ENCODE data around the gene MYH7.

DNA sequence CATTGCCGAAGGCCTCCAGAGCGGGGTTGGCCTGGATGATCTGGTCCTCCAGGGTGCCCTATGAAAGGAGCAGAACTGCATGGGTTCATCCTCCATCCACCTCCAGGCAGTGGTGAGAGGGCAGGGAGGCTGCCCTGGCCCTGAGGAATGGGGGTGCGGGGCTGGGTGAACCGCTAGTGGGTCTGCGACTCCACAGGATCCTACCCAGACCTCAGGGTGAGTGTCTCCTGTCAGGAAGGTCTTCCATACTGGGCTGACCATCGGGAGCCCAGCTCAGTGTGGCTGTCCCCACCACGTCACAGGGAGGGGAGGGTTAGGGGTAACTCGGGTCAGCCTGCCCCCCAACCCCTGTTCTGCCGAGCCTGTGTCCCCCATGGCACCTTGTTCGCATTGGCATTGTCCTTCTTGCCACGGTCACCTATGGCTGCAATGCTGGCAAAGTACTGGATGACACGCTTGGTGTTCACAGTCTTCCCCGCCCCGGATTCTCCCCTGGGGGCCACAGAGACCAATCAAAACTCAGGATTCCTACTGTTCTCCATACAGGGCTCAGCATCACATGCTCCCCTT, 31.0 kb downstream of the MYH7 start:
- TF ChIP-seq, protein P1, sequence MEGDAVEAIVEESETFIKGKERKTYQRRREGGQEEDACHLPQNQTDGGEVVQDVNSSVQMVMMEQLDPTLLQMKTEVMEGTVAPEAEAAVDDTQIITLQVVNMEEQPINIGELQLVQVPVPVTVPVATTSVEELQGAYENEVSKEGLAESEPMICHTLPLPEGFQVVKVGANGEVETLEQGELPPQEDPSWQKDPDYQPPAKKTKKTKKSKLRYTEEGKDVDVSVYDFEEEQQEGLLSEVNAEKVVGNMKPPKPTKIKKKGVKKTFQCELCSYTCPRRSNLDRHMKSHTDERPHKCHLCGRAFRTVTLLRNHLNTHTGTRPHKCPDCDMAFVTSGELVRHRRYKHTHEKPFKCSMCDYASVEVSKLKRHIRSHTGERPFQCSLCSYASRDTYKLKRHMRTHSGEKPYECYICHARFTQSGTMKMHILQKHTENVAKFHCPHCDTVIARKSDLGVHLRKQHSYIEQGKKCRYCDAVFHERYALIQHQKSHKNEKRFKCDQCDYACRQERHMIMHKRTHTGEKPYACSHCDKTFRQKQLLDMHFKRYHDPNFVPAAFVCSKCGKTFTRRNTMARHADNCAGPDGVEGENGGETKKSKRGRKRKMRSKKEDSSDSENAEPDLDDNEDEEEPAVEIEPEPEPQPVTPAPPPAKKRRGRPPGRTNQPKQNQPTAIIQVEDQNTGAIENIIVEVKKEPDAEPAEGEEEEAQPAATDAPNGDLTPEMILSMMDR (IDR thresholded peaks at IDR 0.05): no peak
- TF ChIP-seq TCF7 (CRISPR knock-in tag; IDR thresholded peaks at IDR 0.05; ENCODE audit: low read depth): no peak
- TF ChIP-seq, protein P2, sequence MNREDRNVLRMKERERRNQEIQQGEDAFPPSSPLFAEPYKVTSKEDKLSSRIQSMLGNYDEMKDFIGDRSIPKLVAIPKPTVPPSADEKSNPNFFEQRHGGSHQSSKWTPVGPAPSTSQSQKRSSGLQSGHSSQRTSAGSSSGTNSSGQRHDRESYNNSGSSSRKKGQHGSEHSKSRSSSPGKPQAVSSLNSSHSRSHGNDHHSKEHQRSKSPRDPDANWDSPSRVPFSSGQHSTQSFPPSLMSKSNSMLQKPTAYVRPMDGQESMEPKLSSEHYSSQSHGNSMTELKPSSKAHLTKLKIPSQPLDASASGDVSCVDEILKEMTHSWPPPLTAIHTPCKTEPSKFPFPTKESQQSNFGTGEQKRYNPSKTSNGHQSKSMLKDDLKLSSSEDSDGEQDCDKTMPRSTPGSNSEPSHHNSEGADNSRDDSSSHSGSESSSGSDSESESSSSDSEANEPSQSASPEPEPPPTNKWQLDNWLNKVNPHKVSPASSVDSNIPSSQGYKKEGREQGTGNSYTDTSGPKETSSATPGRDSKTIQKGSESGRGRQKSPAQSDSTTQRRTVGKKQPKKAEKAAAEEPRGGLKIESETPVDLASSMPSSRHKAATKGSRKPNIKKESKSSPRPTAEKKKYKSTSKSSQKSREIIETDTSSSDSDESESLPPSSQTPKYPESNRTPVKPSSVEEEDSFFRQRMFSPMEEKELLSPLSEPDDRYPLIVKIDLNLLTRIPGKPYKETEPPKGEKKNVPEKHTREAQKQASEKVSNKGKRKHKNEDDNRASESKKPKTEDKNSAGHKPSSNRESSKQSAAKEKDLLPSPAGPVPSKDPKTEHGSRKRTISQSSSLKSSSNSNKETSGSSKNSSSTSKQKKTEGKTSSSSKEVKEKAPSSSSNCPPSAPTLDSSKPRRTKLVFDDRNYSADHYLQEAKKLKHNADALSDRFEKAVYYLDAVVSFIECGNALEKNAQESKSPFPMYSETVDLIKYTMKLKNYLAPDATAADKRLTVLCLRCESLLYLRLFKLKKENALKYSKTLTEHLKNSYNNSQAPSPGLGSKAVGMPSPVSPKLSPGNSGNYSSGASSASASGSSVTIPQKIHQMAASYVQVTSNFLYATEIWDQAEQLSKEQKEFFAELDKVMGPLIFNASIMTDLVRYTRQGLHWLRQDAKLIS (CRISPR knock-in tag; IDR thresholded peaks at IDR 0.05; ENCODE audit: borderline replicate concordance): no peak

Data from WTC11 (cell line).